ENCODE measurements around the gene ASGR1.

Gene ASGR1

DNA sequence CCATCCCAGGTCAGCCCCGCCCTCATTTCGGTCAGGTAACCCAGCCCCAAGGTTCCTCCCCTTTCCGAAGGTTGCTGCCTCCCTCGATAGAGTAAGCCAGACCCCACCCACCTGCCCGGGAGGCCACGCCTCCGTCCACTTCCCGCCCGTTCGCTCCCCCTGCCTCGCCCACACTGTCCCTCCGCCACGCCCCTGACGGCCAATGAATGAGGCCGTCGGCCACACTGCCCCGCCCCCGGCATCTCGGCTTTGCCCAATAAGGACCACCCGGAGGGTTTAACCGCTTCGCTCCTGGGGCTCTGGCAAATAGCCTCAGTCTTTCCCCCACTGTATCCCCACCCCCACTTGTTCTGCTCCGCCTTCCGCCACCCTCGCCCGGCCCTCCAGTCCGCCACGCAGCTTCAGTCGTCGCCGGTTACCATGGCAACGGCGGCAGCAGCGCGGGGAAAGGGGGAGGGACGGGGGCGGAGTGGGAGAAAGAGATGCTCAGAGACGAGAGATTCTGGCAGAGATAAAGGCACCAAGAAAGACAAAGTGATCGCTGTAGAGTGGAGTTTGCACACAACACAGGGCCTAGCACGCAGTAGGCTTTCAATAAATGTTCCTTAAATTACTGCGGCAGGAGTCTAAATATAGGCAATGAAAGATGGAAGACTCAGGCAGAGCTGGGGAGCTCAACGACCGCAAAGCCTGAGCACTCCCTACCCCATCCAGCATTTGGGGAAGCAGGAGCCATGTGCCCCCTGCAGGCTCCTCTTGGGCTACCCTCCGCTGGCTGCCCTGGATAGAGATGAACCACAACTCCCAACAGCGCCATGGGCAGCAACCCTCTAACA lies 35.3 kb upstream of the ASGR1 start:
- Histone ChIP-seq H3K27me3 (ENCODE audit: control insufficient read depth in 1 of 2, insufficient read depth in 1 of 2, low read length in 2 of 2) (no peaks in the 10 kb centered on the region), H3K27ac (ENCODE audit: low read length, poor library complexity, severe bottlenecking) (peak overlapping the region; percentile 45), H3K18ac (ENCODE audit: low read depth in 1 of 2, low read length in 2 of 2) (peak overlapping the region; percentile 26 to 42), H2BK120ac (ENCODE audit: low read depth, low read length) (no peak overlapping the region), H3K79me1 (replicated peaks; ENCODE audit: low read length, poor library complexity, severe bottlenecking) (peaks cover 23% of the 10 kb centered on the region), H3K4me3 (ENCODE audit: insufficient read depth in 1 of 2, low read depth in 1 of 2, low read length in 2 of 2) (peak overlapping the region; percentile 51 to 82), H3K4ac (ENCODE audit: low read depth in 1 of 2, low read length in 2 of 2) (no peak overlapping the region), H2AFZ (ENCODE audit: low read depth, low read length) (no peak overlapping the region), H2AK5ac (ENCODE audit: low read length, severe bottlenecking) (no peak overlapping the region), H3K36me3 (ENCODE audit: control insufficient read depth in 1 of 2, insufficient read depth in 2 of 2, low read depth in 1 of 2, low read length in 2 of 2) (peaks cover 1 to 3% of the 10 kb centered on the region in 2 experiments), H2BK12ac (ENCODE audit: low read length in 2 of 2) (no peak overlapping the region), H3K9ac (ENCODE audit: low read length) (peak overlapping the region; percentile 89), H3K9me3 (ENCODE audit: control insufficient read depth, low read length) (no peaks in the 10 kb centered on the region), H4K91ac (ENCODE audit: low read length) (no peak overlapping the region), H3K4me1 (ENCODE audit: control insufficient read depth, insufficient read depth, low read depth, low read length) (peaks cover 40% of the 10 kb centered on the region), H3K4me2 (ENCODE audit: low read length, poor library complexity, severe bottlenecking) (peak overlapping the region; percentile 84), H3K23ac (ENCODE audit: low read length in 2 of 2) (no peak overlapping the region), H2BK15ac (ENCODE audit: low read depth, poor library complexity, severe bottlenecking) (no peak overlapping the region), H4K8ac (ENCODE audit: low read length) (no peak overlapping the region), H2BK5ac (ENCODE audit: low read depth, low read length, poor library complexity, severe bottlenecking) (no peak overlapping the region), H3K14ac (ENCODE audit: low read length in 2 of 2) (no peak overlapping the region)
- DNase-seq: peak; percentile 98
- under 1% methylated on average over 45 of the region's 45 CpGs for WGBS

- H3K4me1 ChIP-seq (ENCODE audit: control insufficient read depth, insufficient read depth, low read depth, low read length): peaks cover 35% of the 10 kb centered on the region
- no peaks in the 10 kb centered on the region for H3K9me3 ChIP-seq (ENCODE audit: control insufficient read depth, low read length)
- peak; percentile 95 for DNase-seq
- H4K91ac ChIP-seq (ENCODE audit: low read length): no peak overlapping the region
- WGBS: 7% methylated on average over 13 of the region's 15 CpGs
- H2AFZ ChIP-seq (ENCODE audit: low read depth, low read length): no peak overlapping the region
- H3K23ac ChIP-seq (ENCODE audit: low read length in 2 of 2): no peak overlapping the region
- H2BK12ac ChIP-seq (ENCODE audit: low read length in 2 of 2): no peak overlapping the region
- H3K18ac ChIP-seq (ENCODE audit: low read depth in 1 of 2, low read length in 2 of 2): peak overlapping the region in 1 of 2 experiments; percentile 42
- peak overlapping the region; percentile 41 to 82 for H3K4me3 ChIP-seq (ENCODE audit: insufficient read depth in 1 of 2, low read depth in 1 of 2, low read length in 2 of 2)
- no peak overlapping the region for H3K14ac ChIP-seq (ENCODE audit: low read length in 2 of 2)
- no peaks in the 10 kb centered on the region for H3K27me3 ChIP-seq (ENCODE audit: control insufficient read depth in 1 of 2, insufficient read depth in 1 of 2, low read length in 2 of 2)
- no peak overlapping the region for H2AK5ac ChIP-seq (ENCODE audit: low read length, severe bottlenecking)
- H3K79me1 ChIP-seq (replicated peaks; ENCODE audit: low read length, poor library complexity, severe bottlenecking): peaks cover 22% of the 10 kb centered on the region
- H3K27ac ChIP-seq (ENCODE audit: low read length, poor library complexity, severe bottlenecking): no peak overlapping the region
- peak overlapping the region; percentile 84 for H3K4me2 ChIP-seq (ENCODE audit: low read length, poor library complexity, severe bottlenecking)
- no peak overlapping the region for H4K8ac ChIP-seq (ENCODE audit: low read length)
- H2BK120ac ChIP-seq (ENCODE audit: low read depth, low read length): no peak overlapping the region
- no peak overlapping the region for H3K4ac ChIP-seq (ENCODE audit: low read depth in 1 of 2, low read length in 2 of 2)
- H3K36me3 ChIP-seq (ENCODE audit: control insufficient read depth in 1 of 2, insufficient read depth in 2 of 2, low read depth in 1 of 2, low read length in 2 of 2): peaks cover 3 to 7% of the 10 kb centered on the region in 2 experiments
- no peak overlapping the region for H2BK15ac ChIP-seq (ENCODE audit: low read depth, poor library complexity, severe bottlenecking)
- H3K9ac ChIP-seq (ENCODE audit: low read length): peak overlapping the region; percentile 89
- no peak overlapping the region for H2BK5ac ChIP-seq (ENCODE audit: low read depth, low read length, poor library complexity, severe bottlenecking)
Observed at GRCh38 chr17:7213895-7214299, 34.7 kb upstream of the ASGR1 start.

DNA sequence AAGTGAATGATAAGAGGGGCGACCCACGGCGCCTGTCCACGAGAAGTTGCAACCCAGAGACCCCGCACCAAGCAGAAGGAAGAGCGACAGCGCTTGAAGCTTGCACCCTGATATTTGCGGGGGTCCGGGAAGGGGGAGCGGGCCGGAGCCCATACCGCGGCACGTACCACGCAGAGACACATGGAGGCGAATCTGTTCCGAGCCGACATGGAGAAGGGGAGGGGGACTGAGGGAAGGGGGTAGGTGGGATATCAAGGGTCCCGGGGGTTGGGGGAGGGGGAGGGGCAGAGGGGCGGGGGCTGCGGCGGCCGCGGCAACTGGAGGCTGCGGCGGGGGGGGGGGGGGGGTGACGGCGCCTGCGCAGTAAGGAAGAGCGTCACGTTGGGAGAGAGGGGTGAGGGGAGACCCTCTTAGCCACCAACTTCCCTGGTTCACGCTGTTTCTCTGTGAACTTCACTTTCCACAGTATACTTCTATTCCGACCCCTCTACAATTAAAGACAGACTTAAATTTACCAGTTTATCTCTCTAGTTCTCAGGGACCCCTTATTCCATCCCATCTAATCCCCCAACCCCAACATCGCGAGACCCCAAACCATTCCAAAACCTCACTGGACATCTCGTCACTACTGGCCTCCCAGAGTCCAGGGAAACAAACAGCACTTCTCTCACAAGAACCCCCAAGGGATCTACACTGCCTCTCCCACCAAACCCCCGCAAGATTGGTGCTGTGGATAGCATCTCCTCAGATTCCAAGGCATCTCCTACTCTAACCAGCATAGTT lies 32.5 kb upstream of the ASGR1 start:
- Histone ChIP-seq H2AFZ (ENCODE audit: low read depth, low read length) (no peak overlapping the region), H3K14ac (ENCODE audit: low read length in 2 of 2) (no peak overlapping the region), H3K4me3 (ENCODE audit: insufficient read depth in 1 of 2, low read depth in 1 of 2, low read length in 2 of 2) (no peak overlapping the region), H3K4ac (ENCODE audit: low read depth in 1 of 2, low read length in 2 of 2) (no peak overlapping the region), H2BK120ac (ENCODE audit: low read depth, low read length) (no peak overlapping the region), H2BK12ac (ENCODE audit: low read length in 2 of 2) (peak overlapping the region in 1 of 2 experiments; percentile 35), H4K91ac (ENCODE audit: low read length) (no peak overlapping the region), H4K8ac (ENCODE audit: low read length) (no peak overlapping the region), H3K27me3 (ENCODE audit: control insufficient read depth in 1 of 2, insufficient read depth in 1 of 2, low read length in 2 of 2) (no peaks in the 10 kb centered on the region), H2BK15ac (ENCODE audit: low read depth, poor library complexity, severe bottlenecking) (no peak overlapping the region), H2AK5ac (ENCODE audit: low read length, severe bottlenecking) (no peak overlapping the region), H3K4me1 (ENCODE audit: control insufficient read depth, insufficient read depth, low read depth, low read length) (peaks cover 30% of the 10 kb centered on the region), H3K4me2 (ENCODE audit: low read length, poor library complexity, severe bottlenecking) (no peak overlapping the region), H3K18ac (ENCODE audit: low read depth in 1 of 2, low read length in 2 of 2) (no peak overlapping the region), H2BK5ac (ENCODE audit: low read depth, low read length, poor library complexity, severe bottlenecking) (no peak overlapping the region), H3K79me1 (replicated peaks; ENCODE audit: low read length, poor library complexity, severe bottlenecking) (peaks cover 32% of the 10 kb centered on the region), H3K27ac (ENCODE audit: low read length, poor library complexity, severe bottlenecking) (no peak overlapping the region), H3K9ac (ENCODE audit: low read length) (peak overlapping the region; percentile 73), H3K9me3 (ENCODE audit: control insufficient read depth, low read length) (no peaks in the 10 kb centered on the region), H3K23ac (ENCODE audit: low read length in 2 of 2) (no peak overlapping the region), H3K36me3 (ENCODE audit: control insufficient read depth in 1 of 2, insufficient read depth in 2 of 2, low read depth in 1 of 2, low read length in 2 of 2) (peaks cover 3 to 27% of the 10 kb centered on the region in 2 experiments)
- 36% methylated on average over 24 of the region's 37 CpGs for WGBS
- no peak for DNase-seq

All from mesenchymal stem cell (in vitro differentiated cells and primary cell).